GM23338 (cell line): ENCODE results near the gene SPINK6. TPM values are rescaled to one million over a fixed set of nuclear protein-coding genes. Genes with fewer than 3 reads are reported as not detected.

Experiments used
- ATAC-seq: fragments of 200-7000 bp; cut with Tn5 transposase; 3 replicates; pipeline ENCODE4 v1.9.1; 2020
- DNase-seq: peaks from one replicate; pipeline ENCODE4 v3.0.0-alpha.2; 2015; ENCODE audit warnings: low spot score
- H2AFZ ChIP-seq: fragments of 200-600 bp; sonication (generic); 2 replicates; pipeline ENCODE4 v1.8.0; 2016; ENCODE audit warnings: antibody characterized with exemption, mild to moderate bottlenecking, moderate library complexity
- H3F3A ChIP-seq: fragments of 200-600 bp; sonication (generic); replicated peaks from 2 replicates; pipeline ENCODE4 v1.8.0; 2017; ENCODE audit warnings: antibody characterized with exemption, mixed run types, low read depth
- H3K27ac ChIP-seq: fragments of 200-600 bp; sonication (generic); 2 replicates; pipeline ENCODE4 v1.6.1; 2016; ENCODE audit warnings: low read depth
- H3K27me3 ChIP-seq: fragments of 200-600 bp; sonication (generic); 2 replicates; pipeline ENCODE4 v1.8.0; 2016; ENCODE audit warnings: mild to moderate bottlenecking, mixed run types, moderate library complexity; ENCODE audit not compliant: insufficient read depth
- H3K36me3 ChIP-seq: fragments of 200-600 bp; sonication (generic); 2 replicates; pipeline ENCODE4 v1.8.0; 2016; ENCODE audit warnings: mild to moderate bottlenecking; ENCODE audit not compliant: insufficient read depth
- H3K4me1 ChIP-seq: fragments of 200-600 bp; sonication (generic); 2 replicates; pipeline ENCODE4 v1.8.0; 2016; ENCODE audit warnings: mild to moderate bottlenecking, moderate library complexity; ENCODE audit not compliant: insufficient read depth
- H3K4me2 ChIP-seq: fragments of 200-600 bp; sonication (generic); 2 replicates; pipeline ENCODE4 v1.7.1; 2017; ENCODE audit warnings: mixed run types
- H3K4me3 ChIP-seq: fragments of 200-600 bp; sonication (generic); 2 replicates; pipeline ENCODE4 v1.6.1; 2016; ENCODE audit warnings: mixed run types
- H3K79me2 ChIP-seq: fragments of 200-600 bp; sonication (generic); replicated peaks from 2 replicates; pipeline ENCODE4 v1.8.0; 2017; ENCODE audit warnings: mild to moderate bottlenecking; ENCODE audit not compliant: insufficient read depth
- H3K9me2 ChIP-seq: fragments of 200-600 bp; sonication (generic); 2 replicates; pipeline ENCODE4 v1.8.0; 2017; ENCODE audit not compliant: insufficient read depth
- H4K20me1 ChIP-seq: fragments of 200-600 bp; sonication (generic); replicated peaks from 2 replicates; pipeline ENCODE4 v1.8.0; 2017; ENCODE audit warnings: mild to moderate bottlenecking; ENCODE audit not compliant: insufficient read depth
- H3K27ac Mint-ChIP-seq: 2 replicates; pipeline ENCODE4 v1.8.0; 2020; ENCODE audit warnings: inconsistent platforms, mild to moderate bottlenecking, moderate library complexity, mixed read lengths
- H3K27me3 Mint-ChIP-seq: 3 replicates; pipeline ENCODE4 v1.8.0; 2022; ENCODE audit warnings: low read depth, mild to moderate bottlenecking, moderate library complexity, mixed read lengths, inconsistent platforms; ENCODE audit not compliant: insufficient read depth, poor library complexity
- H3K36me3 Mint-ChIP-seq: 3 replicates; pipeline ENCODE4 v1.8.0; 2021; ENCODE audit warnings: low read depth, mild to moderate bottlenecking, inconsistent platforms, moderate library complexity, mixed read lengths
- H3K4me1 Mint-ChIP-seq: 3 replicates; pipeline ENCODE4 v1.8.0; 2020; ENCODE audit warnings: mild to moderate bottlenecking, inconsistent platforms, mixed read lengths
- H3K4me3 Mint-ChIP-seq: 3 replicates; pipeline ENCODE4 v1.8.0; 2021; ENCODE audit warnings: moderate library complexity, mild to moderate bottlenecking, inconsistent platforms, mixed read lengths
- H3K9me3 Mint-ChIP-seq: 3 replicates; pipeline ENCODE4 v1.8.0; 2020; ENCODE audit warnings: moderate library complexity, mild to moderate bottlenecking, inconsistent platforms, mixed read lengths
- CREB1 ChIP-seq: fragments of 250-450 bp; sonication (Bioruptor Pico); IDR thresholded peaks from 2 replicates; pipeline ENCODE4 v1.5.0; 2020; ENCODE audit warnings: low read depth, mild to moderate bottlenecking, moderate library complexity
- ETS1 ChIP-seq: IDR thresholded peaks from 2 replicates; pipeline ENCODE4 v1.6.1; 2016; ENCODE audit warnings: antibody characterized with exemption
- JUNB ChIP-seq: IDR thresholded peaks from one replicate; pipeline ENCODE4 v1.6.1; 2016; ENCODE audit warnings: antibody characterized with exemption; ENCODE audit not compliant: unreplicated experiment
- NANOG ChIP-seq: IDR thresholded peaks from 2 replicates; pipeline ENCODE4 v1.6.1; 2016; ENCODE audit warnings: antibody characterized with exemption, borderline replicate concordance
- POLR2AphosphoS5 ChIP-seq: IDR thresholded peaks from 2 replicates; pipeline ENCODE4 v1.6.1; 2016; ENCODE audit warnings: antibody characterized with exemption, low read depth
- ZNF462 ChIP-seq: fragments of 250-450 bp; sonication (Bioruptor Pico); IDR thresholded peaks from 2 replicates; pipeline ENCODE4 v1.5.0; 2020; ENCODE audit warnings: mild to moderate bottlenecking, moderate library complexity
- polyA plus RNA-seq: library from polyadenylated mRNA; unstranded; fragments of >200 nt; fragmentation: Nextera tagmentation; extraction: Ambion mirVana; gene quantifications from 2 replicates; pipeline ENCODE4 v1.2.1, GENCODE V29; 2016
- total RNA-seq: library from RNA; depleted of rRNA; stranded (reverse); fragments of >200 nt; shearing (Covaris generic); gene quantifications from 2 replicates; pipeline ENCODE4 v1.2.3, GENCODE V29; 2014

The SPINK6 gene
- total and polyA plus RNA-seq, 2 experiments from 2014 or later = 0.53 TPM; not detected in 1

GRCh38 chr5:148205044-148205806 lies 2.4 kb downstream of the SPINK6 start (continued):
- TF ChIP-seq ZNF462 (CRISPR knock-in tag) = no peak
- no peak for TF ChIP-seq NANOG

GRCh38 chr5:148205865-148206264 lies 3.0 kb downstream of the SPINK6 start:
- Histone ChIP-seq H3K27ac (no peak overlapping the region), H3K36me3 (no peaks in the 10 kb centered on the region), H3K4me3 (no peak overlapping the region), H3K79me2 (no peaks in the 10 kb centered on the region), H3K4me2 (no peak overlapping the region), H3K27me3 (no peaks in the 10 kb centered on the region), H2AFZ (no peak overlapping the region), H3K4me1 (no peaks in the 10 kb centered on the region), H4K20me1 (no peaks in the 10 kb centered on the region), H3K9me2 (no peaks in the 10 kb centered on the region), H3F3A (no peaks in the 10 kb centered on the region)
- Mint-ChIP-seq H3K9me3 (no peaks in the 10 kb centered on the region), H3K27me3 (no peaks in the 10 kb centered on the region), H3K27ac (no peak overlapping the region), H3K4me3 (no peak overlapping the region), H3K36me3 (no peaks in the 10 kb centered on the region), H3K4me1 (no peaks in the 10 kb centered on the region)
- no peak for DNase-seq
- no peak for ATAC-seq
- TF ChIP-seq ETS1 = no peak
- no peak for TF ChIP-seq JUNB
- TF ChIP-seq CREB1 = no peak
- TF ChIP-seq POLR2AphosphoS5 = no peak
- TF ChIP-seq ZNF462 (CRISPR knock-in tag) = no peak
